HepG2 (cell line): ENCODE results near the gene RNH1. TPM values are rescaled to one million over a fixed set of nuclear protein-coding genes. Genes with fewer than 3 reads are reported as not detected.
A peak's percentile ranks its signal among the peaks of the same experiment; 100 is the strongest.

Experiments used
- BCL6 ChIP-seq: IDR thresholded peaks from 2 replicates; pipeline ENCODE4 v1.6.1; 2016; ENCODE audit warnings: missing genetic modification reagents, missing compliant biosample characterization
- BRCA1 ChIP-seq: sonication (generic); formaldehyde crosslinking; IDR thresholded peaks from 2 replicates; pipeline ENCODE4 v1.4.0; 2020; ENCODE audit warnings: missing genetic modification reagents
- BRD4 ChIP-seq: sonication (generic); formaldehyde crosslinking; IDR thresholded peaks from 2 replicates; pipeline ENCODE4 v1.4.0; 2020; ENCODE audit warnings: missing genetic modification reagents
- DNMT3B ChIP-seq: conservative IDR thresholded peaks from 2 replicates; pipeline ENCODE4 v1.6.1; 2016; ENCODE audit warnings: missing biosample characterization, control low read depth
- EHMT2 ChIP-seq: fragments of 200-600 bp; sonication (generic); IDR thresholded peaks from 2 replicates; pipeline ENCODE4 v1.7.0; 2017; ENCODE audit warnings: antibody characterized with exemption, low read depth, low read length, borderline replicate concordance
- ESRRA ChIP-seq: sonication (generic); formaldehyde crosslinking; IDR thresholded peaks from 2 replicates; pipeline ENCODE4 v1.5.1; 2020; ENCODE audit warnings: mild to moderate bottlenecking, low read depth, missing genetic modification reagents
- FOXO1 ChIP-seq: sonication (generic); formaldehyde crosslinking; IDR thresholded peaks from 2 replicates; pipeline ENCODE4 v1.4.0; 2020; ENCODE audit warnings: missing genetic modification reagents
- GZF1 ChIP-seq: sonication (generic); formaldehyde crosslinking; IDR thresholded peaks from 2 replicates; pipeline ENCODE4 v1.5.1; 2020; ENCODE audit warnings: mild to moderate bottlenecking, missing genetic modification reagents
- HNF4G ChIP-seq, 2 experiments: sonication (generic) in 1 of 2; formaldehyde crosslinking in 1 of 2; IDR thresholded peaks; 2 replicates each; pipeline versions ENCODE4 v1.4.0 to v1.6.1; 2011 to 2020; ENCODE audit warnings: borderline replicate concordance in 2 of 2, low read depth in 2 of 2, mild to moderate bottlenecking in 2 of 2, low read length in 1 of 2, missing genetic modification reagents in 1 of 2, moderate library complexity in 1 of 2
- HNRNPL ChIP-seq: fragments of 200-400 bp; formaldehyde crosslinking; IDR thresholded peaks from 2 replicates; pipeline ENCODE4 v1.6.1; 2017; ENCODE audit warnings: mild to moderate bottlenecking, low read depth, low read length
- KMT2B ChIP-seq: IDR thresholded peaks from 2 replicates; pipeline ENCODE4 v1.6.1; 2016; ENCODE audit warnings: missing genetic modification reagents, missing compliant biosample characterization
- LCORL ChIP-seq, 2 experiments: fragments of 450-650 bp in 1 of 2; sonication (generic) in 1 of 2; formaldehyde crosslinking in 1 of 2; IDR thresholded peaks; 2 replicates each; pipeline versions ENCODE4 v1.5.0 to v1.6.1; 2017 to 2020; ENCODE audit warnings: antibody characterized with exemption in 1 of 2, missing genetic modification reagents in 1 of 2
- MIXL1 ChIP-seq: IDR thresholded peaks from 2 replicates; pipeline ENCODE4 v1.6.1; 2016
- MTF2 ChIP-seq: sonication (generic); formaldehyde crosslinking; IDR thresholded peaks from 2 replicates; pipeline ENCODE4 v1.5.0; 2020; ENCODE audit warnings: missing genetic modification reagents, borderline replicate concordance
- NFE2 ChIP-seq: sonication (generic); formaldehyde crosslinking; IDR thresholded peaks from 2 replicates; pipeline ENCODE4 v1.4.0; 2020; ENCODE audit warnings: missing genetic modification reagents
- PAWR ChIP-seq: sonication (generic); formaldehyde crosslinking; IDR thresholded peaks from 2 replicates; pipeline ENCODE4 v1.4.0; 2020; ENCODE audit warnings: missing genetic modification reagents, mild to moderate bottlenecking, borderline replicate concordance
- PTBP1 ChIP-seq: fragments of 200-400 bp; formaldehyde crosslinking; IDR thresholded peaks from 2 replicates; pipeline ENCODE4 v1.6.1; 2018; ENCODE audit warnings: low read length, low read depth; ENCODE audit not compliant: poor library complexity, severe bottlenecking
- SALL1 ChIP-seq: sonication (generic); formaldehyde crosslinking; IDR thresholded peaks from 2 replicates; pipeline ENCODE4 v1.8.0; 2022; ENCODE audit warnings: mild to moderate bottlenecking, missing genetic modification reagents
- SIN3A ChIP-seq: IDR thresholded peaks from 2 replicates; pipeline ENCODE4 v1.6.1; 2011; ENCODE audit warnings: low read depth, mild to moderate bottlenecking, control low read depth, low read length, borderline replicate concordance
- ZBTB3 ChIP-seq: sonication (generic); formaldehyde crosslinking; IDR thresholded peaks from 2 replicates; pipeline ENCODE4 v1.4.0; 2020; ENCODE audit warnings: low read depth, mild to moderate bottlenecking, moderate library complexity, missing genetic modification reagents, borderline replicate concordance
- ZNF282 ChIP-seq: fragments of 450-650 bp; IDR thresholded peaks from 2 replicates; pipeline ENCODE4 v1.6.1; 2018; ENCODE audit not compliant: partially characterized antibody
- ZNF557 ChIP-seq: sonication (generic); formaldehyde crosslinking; IDR thresholded peaks from 2 replicates; pipeline ENCODE4 v1.4.0; 2020; ENCODE audit warnings: missing genetic modification reagents
- polyA plus RNA-seq, 8 experiments: library from polyadenylated mRNA; depleted of rRNA in 3 of 8; stranded (reverse) in 7 of 8; unstranded in 1 of 8; fragments of >200 nt; fragmentation: Illumina TruSeq in 4 of 8; extraction: Trizol in 4 of 8; gene quantifications; 2 replicates each; pipeline versions ENCODE4 v1.2.1 to v1.2.3, GENCODE V29; 2011 to 2016; ENCODE audit warnings: low read depth in 4 of 8, missing spikeins in 1 of 8, mixed read lengths in 1 of 8; ENCODE audit not compliant: insufficient read depth in 1 of 8
- total RNA-seq, 5 experiments: library from RNA; depleted of rRNA; stranded (reverse); fragments of >200 nt; fragmentation: Illumina TruSeq; extraction: Trizol; gene quantifications; 2 replicates each; pipeline ENCODE4 v1.2.3, GENCODE V29; 2016; ENCODE audit warnings: low read depth in 1 of 5
- TF ChIP-seq, protein P1 (sequence below): sonication (generic); formaldehyde crosslinking; IDR thresholded peaks from 2 replicates; pipeline ENCODE4 v1.4.0; 2020; ENCODE audit warnings: mild to moderate bottlenecking, low read depth, missing genetic modification reagents
- TF ChIP-seq, protein P2 (sequence below): sonication (generic); formaldehyde crosslinking; conservative IDR thresholded peaks from 2 replicates; pipeline ENCODE4 v1.8.0; 2022; ENCODE audit warnings: missing genetic modification reagents
- TF ChIP-seq, protein P3 (sequence below): sonication (generic); formaldehyde crosslinking; IDR thresholded peaks from 2 replicates; pipeline ENCODE4 v1.4.0; 2020; ENCODE audit warnings: missing genetic modification reagents, mild to moderate bottlenecking, borderline replicate concordance

The RNH1 gene
- total and polyA plus RNA-seq, 2 of the 13 experiments (the other 11 are each of a cell fraction or from before 2014, with no cell fraction given), result 36.0 to 74.1 TPM

DNA sequence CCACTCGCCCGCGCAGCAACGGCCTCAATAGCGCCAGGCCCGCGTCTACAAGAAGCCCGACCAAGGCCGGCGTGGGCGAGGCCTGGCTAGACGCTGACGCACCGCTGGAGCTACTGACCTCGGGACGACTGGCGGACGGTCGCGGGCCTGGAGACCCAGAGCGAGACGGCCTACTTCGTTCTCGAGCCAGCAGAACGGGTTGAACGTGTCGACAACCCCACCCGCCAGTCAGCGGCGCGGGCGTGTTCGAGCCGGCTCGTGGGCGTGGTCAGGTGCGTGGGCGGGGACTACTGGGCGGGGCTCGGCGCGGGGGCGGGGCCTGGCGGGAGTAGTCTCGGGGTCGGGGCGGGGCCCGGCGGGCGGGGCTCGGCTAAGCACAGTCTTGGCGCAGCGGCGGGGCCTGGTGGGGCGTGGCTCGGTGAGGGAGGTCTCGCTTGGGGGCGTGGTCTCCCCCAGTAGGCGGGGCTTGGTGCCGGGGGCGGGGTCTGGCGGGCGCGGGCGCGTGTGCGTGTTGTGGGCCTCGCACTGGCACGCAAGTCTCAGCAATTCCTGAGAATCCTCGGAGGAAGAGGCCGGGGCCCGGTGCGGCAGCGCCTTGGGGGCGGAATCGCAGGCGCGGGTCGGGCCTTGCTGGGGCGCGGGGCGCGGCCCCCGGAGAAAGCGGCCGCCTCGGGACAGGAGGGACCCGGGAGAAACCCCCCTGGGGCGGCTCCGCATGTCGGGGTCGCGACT, at the start of gene RNH1 (continued):
- no peak for TF ChIP-seq ESRRA (CRISPR knock-in tag)
- no peak for TF ChIP-seq FOXO1 (CRISPR knock-in tag)
- no peak for TF ChIP-seq HNF4G (IDR thresholded peaks at IDR 0.05; ENCODE audit: borderline replicate concordance, low read depth, low read length)
- TF ChIP-seq HNF4G (CRISPR knock-in tag; IDR thresholded peaks at IDR 0.05; ENCODE audit: borderline replicate concordance, low read depth), result no peak
- no peak for TF ChIP-seq PTBP1
- no peak for TF ChIP-seq ZNF282
- no peak for TF ChIP-seq LCORL (IDR thresholded peaks at IDR 0.05)
- no peak for TF ChIP-seq LCORL (CRISPR knock-in tag; IDR thresholded peaks at IDR 0.05)
- TF ChIP-seq NFE2 (CRISPR knock-in tag), result no peak
- TF ChIP-seq EHMT2, result no peak
- TF ChIP-seq BRD4 (CRISPR knock-in tag), result no peak; the same call in 1 of the 2 replicates
- TF ChIP-seq BCL6, result no peak
- TF ChIP-seq SIN3A, result no peak
- TF ChIP-seq DNMT3B (CRISPR knock-in tag), result no peak
- TF ChIP-seq, protein P1, sequence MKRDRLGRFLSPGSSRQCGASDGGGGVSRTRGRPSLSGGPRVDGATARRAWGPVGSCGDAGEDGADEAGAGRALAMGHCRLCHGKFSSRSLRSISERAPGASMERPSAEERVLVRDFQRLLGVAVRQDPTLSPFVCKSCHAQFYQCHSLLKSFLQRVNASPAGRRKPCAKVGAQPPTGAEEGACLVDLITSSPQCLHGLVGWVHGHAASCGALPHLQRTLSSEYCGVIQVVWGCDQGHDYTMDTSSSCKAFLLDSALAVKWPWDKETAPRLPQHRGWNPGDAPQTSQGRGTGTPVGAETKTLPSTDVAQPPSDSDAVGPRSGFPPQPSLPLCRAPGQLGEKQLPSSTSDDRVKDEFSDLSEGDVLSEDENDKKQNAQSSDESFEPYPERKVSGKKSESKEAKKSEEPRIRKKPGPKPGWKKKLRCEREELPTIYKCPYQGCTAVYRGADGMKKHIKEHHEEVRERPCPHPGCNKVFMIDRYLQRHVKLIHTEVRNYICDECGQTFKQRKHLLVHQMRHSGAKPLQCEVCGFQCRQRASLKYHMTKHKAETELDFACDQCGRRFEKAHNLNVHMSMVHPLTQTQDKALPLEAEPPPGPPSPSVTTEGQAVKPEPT (CRISPR knock-in tag), result no peak
- TF ChIP-seq, protein P2, sequence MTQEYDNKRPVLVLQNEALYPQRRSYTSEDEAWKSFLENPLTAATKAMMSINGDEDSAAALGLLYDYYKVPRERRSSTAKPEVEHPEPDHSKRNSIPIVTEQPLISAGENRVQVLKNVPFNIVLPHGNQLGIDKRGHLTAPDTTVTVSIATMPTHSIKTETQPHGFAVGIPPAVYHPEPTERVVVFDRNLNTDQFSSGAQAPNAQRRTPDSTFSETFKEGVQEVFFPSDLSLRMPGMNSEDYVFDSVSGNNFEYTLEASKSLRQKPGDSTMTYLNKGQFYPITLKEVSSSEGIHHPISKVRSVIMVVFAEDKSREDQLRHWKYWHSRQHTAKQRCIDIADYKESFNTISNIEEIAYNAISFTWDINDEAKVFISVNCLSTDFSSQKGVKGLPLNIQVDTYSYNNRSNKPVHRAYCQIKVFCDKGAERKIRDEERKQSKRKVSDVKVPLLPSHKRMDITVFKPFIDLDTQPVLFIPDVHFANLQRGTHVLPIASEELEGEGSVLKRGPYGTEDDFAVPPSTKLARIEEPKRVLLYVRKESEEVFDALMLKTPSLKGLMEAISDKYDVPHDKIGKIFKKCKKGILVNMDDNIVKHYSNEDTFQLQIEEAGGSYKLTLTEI, result no peak
- peak; percentile 23; the same call in 1 of the 2 replicates for TF ChIP-seq KMT2B (CRISPR knock-in tag)
- no peak for TF ChIP-seq MTF2 (CRISPR knock-in tag)
- TF ChIP-seq MIXL1 (CRISPR knock-in tag), result peak; percentile 49; the same call in 1 of the 2 replicates
- no peak for TF ChIP-seq SALL1 (CRISPR knock-in tag)
- no peak for TF ChIP-seq ZNF557 (CRISPR knock-in tag)
- TF ChIP-seq, protein P3, sequence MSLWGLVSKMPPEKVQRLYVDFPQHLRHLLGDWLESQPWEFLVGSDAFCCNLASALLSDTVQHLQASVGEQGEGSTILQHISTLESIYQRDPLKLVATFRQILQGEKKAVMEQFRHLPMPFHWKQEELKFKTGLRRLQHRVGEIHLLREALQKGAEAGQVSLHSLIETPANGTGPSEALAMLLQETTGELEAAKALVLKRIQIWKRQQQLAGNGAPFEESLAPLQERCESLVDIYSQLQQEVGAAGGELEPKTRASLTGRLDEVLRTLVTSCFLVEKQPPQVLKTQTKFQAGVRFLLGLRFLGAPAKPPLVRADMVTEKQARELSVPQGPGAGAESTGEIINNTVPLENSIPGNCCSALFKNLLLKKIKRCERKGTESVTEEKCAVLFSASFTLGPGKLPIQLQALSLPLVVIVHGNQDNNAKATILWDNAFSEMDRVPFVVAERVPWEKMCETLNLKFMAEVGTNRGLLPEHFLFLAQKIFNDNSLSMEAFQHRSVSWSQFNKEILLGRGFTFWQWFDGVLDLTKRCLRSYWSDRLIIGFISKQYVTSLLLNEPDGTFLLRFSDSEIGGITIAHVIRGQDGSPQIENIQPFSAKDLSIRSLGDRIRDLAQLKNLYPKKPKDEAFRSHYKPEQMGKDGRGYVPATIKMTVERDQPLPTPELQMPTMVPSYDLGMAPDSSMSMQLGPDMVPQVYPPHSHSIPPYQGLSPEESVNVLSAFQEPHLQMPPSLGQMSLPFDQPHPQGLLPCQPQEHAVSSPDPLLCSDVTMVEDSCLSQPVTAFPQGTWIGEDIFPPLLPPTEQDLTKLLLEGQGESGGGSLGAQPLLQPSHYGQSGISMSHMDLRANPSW (CRISPR knock-in tag), result no peak
- TF ChIP-seq ZBTB3 (CRISPR knock-in tag), result no peak
- no peak for TF ChIP-seq PAWR (CRISPR knock-in tag)
- no peak for TF ChIP-seq GZF1 (CRISPR knock-in tag)
- no peak for TF ChIP-seq BRCA1 (CRISPR knock-in tag)
- TF ChIP-seq HNRNPL, result no peak
